ENCODE measurements around the gene HIP1. TPM values are rescaled to one million over a fixed set of nuclear protein-coding genes. Genes with fewer than 3 reads are reported as not detected.

The HIP1 gene
- total and polyA plus RNA-seq, 9 of the 15 experiments (the other 6 are each of a cell fraction or from before 2014, with no cell fraction given) = 2.4 to 13.7 (median 9.5) TPM

DNA sequence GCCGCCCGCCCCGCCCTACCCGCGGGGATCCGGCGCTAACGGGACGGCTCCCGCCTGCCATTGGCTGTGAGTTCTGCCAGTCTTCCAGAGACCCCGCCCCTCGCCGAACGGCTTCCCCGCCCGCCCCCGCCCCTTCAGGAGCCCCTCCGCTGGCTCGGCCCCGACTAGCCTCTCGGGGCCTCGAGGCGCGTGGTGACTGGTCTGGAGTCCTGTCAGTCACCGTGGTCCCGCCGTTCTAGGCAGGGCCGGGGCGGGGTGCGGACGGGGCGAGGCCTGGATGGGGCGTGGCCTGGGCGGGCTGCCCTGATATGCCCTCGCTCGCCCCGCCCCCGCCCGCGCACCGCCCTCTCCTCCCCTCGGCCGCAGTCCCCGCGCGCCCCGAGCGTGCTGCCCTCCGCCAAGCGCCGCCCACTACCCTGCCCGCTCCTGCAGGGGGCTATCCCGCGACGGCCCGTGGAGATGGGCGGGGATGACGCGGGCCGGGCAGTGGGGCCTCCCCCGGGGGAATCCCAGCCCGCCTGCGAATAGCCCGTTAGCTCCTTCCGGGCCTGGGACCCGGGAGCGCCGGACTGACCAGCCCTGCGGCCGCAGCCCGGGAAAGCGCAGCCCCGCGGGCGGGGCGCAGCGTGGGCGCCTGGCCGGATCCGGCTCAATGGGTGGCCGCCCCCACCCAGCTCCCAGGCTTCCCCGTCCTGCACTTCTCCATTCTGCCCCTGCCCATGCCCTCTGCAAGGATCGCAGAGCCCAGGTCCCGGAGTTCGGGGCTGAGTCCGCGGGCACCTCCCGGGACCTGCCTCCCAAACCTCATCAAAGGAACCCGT, 444 bp upstream of the HIP1 start (continued):
- TF ChIP-seq TEAD4 (IDR thresholded peaks at IDR 0.05; ENCODE audit: low read length) (peak; percentile 27), TEAD4 (CRISPR knock-in tag; IDR thresholded peaks at IDR 0.05; ENCODE audit: borderline replicate concordance) (no peak), HDAC1 (IDR thresholded peaks at IDR 0.05) (peak in 1 of 2 experiments; percentile 89; a peak in 2 of 4 replicates), ZNF551 (CRISPR knock-in tag; IDR thresholded peaks at IDR 0.05) (no peak), TAF1 (IDR thresholded peaks at IDR 0.05; ENCODE audit: control insufficient read depth, extremely low read depth, insufficient read depth, low read length, severe bottlenecking) (no peak), TCF7L2 (IDR thresholded peaks at IDR 0.05; ENCODE audit: low read depth, low read length) (no peak), E2F3 (CRISPR knock-in tag; IDR thresholded peaks at IDR 0.05) (peak; percentile 90), MYNN (IDR thresholded peaks at IDR 0.05) (0 out of 2 replicates have a peak, but pooled peaks have one; percentile 69), MYNN (CRISPR knock-in tag; IDR thresholded peaks at IDR 0.05) (no peak), RBFOX2 (IDR thresholded peaks at IDR 0.05; ENCODE audit: low read depth, low read length) (peak; percentile 84), ZNF316 (IDR thresholded peaks at IDR 0.05) (no peak), NFATC3 (IDR thresholded peaks at IDR 0.05) (no peak), BDP1 (IDR thresholded peaks at IDR 0.05; ENCODE audit: insufficient read depth, insufficient read length) (no peak), POLR2AphosphoS5 (IDR thresholded peaks at IDR 0.05; ENCODE audit: control insufficient read depth, insufficient read depth, low read depth, low read length) (0 out of 2 replicates have a peak, but pooled peaks have one; percentile 41), FOS (IDR thresholded peaks at IDR 0.05; ENCODE audit: extremely low read depth, insufficient read length) (peak; percentile 72), ZNF76 (CRISPR knock-in tag; IDR thresholded peaks at IDR 0.05; ENCODE audit: borderline replicate concordance) (0 out of 2 replicates have a peak, but pooled peaks have one; percentile 62), TCF7 (IDR thresholded peaks at IDR 0.05; ENCODE audit: borderline replicate concordance) (0 out of 2 replicates have a peak, but pooled peaks have one; percentile 16), ARID4B (CRISPR knock-in tag; IDR thresholded peaks at IDR 0.05) (peak; percentile 62), KLF1 (tag; IDR thresholded peaks at IDR 0.05) (no peak), SLC30A9 (CRISPR knock-in tag; IDR thresholded peaks at IDR 0.05) (no peak), E2F5 (CRISPR knock-in tag; IDR thresholded peaks at IDR 0.05) (no peak)
- TF ChIP-seq, protein P1, sequence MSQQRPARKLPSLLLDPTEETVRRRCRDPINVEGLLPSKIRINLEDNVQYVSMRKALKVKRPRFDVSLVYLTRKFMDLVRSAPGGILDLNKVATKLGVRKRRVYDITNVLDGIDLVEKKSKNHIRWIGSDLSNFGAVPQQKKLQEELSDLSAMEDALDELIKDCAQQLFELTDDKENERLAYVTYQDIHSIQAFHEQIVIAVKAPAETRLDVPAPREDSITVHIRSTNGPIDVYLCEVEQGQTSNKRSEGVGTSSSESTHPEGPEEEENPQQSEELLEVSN (IDR thresholded peaks at IDR 0.05; ENCODE audit: borderline replicate concordance in 1 of 2, extremely low read depth in 1 of 2, insufficient read depth in 1 of 2, insufficient read length in 1 of 2, low read depth in 1 of 2, low read length in 1 of 2, poor library complexity in 1 of 2, severe bottlenecking in 1 of 2) = peak; percentile 49 to 80
